Cardiac muscle cell (in vitro differentiated cells and primary cell): ENCODE data around the gene ZNF662. TPM values are rescaled to one million over a fixed set of nuclear protein-coding genes. Genes with fewer than 3 reads are reported as not detected.
A peak's percentile ranks its signal among the peaks of the same experiment; 100 is the strongest.

Experiments
- DNase-seq, 2 donors: peaks; one replicate each; pipeline versions ENCODE4 v3.0.0 to v3.0.0-alpha.2; 2010 to 2017; ENCODE audit warnings: low read depth in 1 of 2, low spot score in 1 of 2
- H3K27ac ChIP-seq: fragments of 200-600 bp; sonication (generic); 2 replicates; pipeline ENCODE4 v1.5.1; 2016
- H3K27me3 ChIP-seq: fragments of 200-600 bp; sonication (generic); 2 replicates; pipeline ENCODE4 v1.6.0; 2016; ENCODE audit warnings: control low read depth
- H3K36me3 ChIP-seq: fragments of 200-600 bp; sonication (generic); 2 replicates; pipeline ENCODE4 v1.5.1; 2016; ENCODE audit warnings: control low read depth
- H3K4me1 ChIP-seq: fragments of 200-600 bp; sonication (generic); 2 replicates; pipeline ENCODE4 v1.8.1; 2017; ENCODE audit warnings: low read depth, mild to moderate bottlenecking, mixed run types
- H3K4me3 ChIP-seq: fragments of 200-600 bp; sonication (generic); 2 replicates; pipeline ENCODE4 v1.5.1; 2016; ENCODE audit warnings: mild to moderate bottlenecking
- H3K9me3 ChIP-seq: fragments of 200-600 bp; sonication (generic); 2 replicates; pipeline ENCODE4 v1.5.1; 2017; ENCODE audit warnings: low read depth, mild to moderate bottlenecking, control low read depth
- polyA plus RNA-seq: library from polyadenylated mRNA; unstranded; fragments of >200 nt; fragmentation: Nextera tagmentation; extraction: Ambion mirVana; gene quantifications from 2 replicates; pipeline ENCODE4 v1.2.1, GENCODE V29; 2016
- total RNA-seq: library from RNA; depleted of rRNA; stranded (reverse); fragments of >200 nt; gene quantifications from 2 replicates; pipeline ENCODE4 v1.2.3, GENCODE V29; 2016
- TF ChIP-seq, protein P1 (sequence below): IDR thresholded peaks from 2 replicates; pipeline ENCODE4 v1.5.1; 2012; ENCODE audit warnings: low read depth, mild to moderate bottlenecking, low read length

ZNF662 gene
- total and polyA plus RNA-seq, 2 experiments from 2014 or later, result 0.04 to 0.21 TPM

DNA sequence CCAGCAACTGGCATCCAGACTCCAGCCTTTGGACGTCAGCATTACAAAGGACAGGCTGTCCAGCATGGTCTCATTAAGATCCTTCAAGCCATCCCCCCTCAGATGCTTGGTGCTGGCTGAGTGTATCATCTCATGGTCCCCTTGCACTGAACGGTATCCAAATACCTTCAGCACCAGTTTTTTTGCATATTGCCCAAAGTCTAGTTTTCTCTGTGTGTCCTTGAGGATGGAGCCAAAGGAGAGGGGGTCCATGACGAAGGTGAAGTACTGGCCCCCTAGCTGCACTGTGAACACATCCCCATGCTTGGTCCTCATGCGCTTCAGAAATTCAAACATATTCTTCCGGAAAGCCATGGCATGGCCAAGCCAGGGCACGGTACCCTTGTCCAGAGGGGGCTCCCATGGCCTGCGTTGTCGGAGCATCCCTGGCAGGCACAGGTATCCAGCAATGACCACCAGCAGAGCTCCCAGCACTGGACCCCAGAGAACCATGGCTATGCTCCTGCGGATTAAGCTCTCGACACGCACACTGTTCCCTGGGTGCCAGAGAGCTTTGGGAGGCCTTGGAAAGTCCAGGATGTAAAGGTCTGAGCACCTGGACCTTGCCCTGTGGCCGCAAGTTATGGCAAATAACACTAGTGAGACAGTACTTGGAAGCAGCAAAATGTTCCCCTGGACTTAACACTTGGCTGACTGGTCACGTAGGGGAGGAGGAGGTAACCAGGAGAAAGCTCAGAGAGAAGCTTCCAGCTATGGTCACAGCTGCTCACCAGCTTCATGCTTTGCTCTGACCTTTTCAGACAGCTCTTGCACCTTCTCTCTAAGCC is 30.4 kb upstream of the ZNF662 start, which contains the start of gene CYP8B1:
CYP8B1 (minus strand) TSS at position 555 of the 827 bp plus-strand sequence; CDS start at position 492, 63 bp downstream.
- H3K9me3 ChIP-seq, result no peaks in the 10 kb centered on the region
- no peaks in the 10 kb centered on the region for H3K36me3 ChIP-seq
- TF ChIP-seq, protein P1, sequence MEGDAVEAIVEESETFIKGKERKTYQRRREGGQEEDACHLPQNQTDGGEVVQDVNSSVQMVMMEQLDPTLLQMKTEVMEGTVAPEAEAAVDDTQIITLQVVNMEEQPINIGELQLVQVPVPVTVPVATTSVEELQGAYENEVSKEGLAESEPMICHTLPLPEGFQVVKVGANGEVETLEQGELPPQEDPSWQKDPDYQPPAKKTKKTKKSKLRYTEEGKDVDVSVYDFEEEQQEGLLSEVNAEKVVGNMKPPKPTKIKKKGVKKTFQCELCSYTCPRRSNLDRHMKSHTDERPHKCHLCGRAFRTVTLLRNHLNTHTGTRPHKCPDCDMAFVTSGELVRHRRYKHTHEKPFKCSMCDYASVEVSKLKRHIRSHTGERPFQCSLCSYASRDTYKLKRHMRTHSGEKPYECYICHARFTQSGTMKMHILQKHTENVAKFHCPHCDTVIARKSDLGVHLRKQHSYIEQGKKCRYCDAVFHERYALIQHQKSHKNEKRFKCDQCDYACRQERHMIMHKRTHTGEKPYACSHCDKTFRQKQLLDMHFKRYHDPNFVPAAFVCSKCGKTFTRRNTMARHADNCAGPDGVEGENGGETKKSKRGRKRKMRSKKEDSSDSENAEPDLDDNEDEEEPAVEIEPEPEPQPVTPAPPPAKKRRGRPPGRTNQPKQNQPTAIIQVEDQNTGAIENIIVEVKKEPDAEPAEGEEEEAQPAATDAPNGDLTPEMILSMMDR, result no peak
- no peak for DNase-seq
- H3K4me3 ChIP-seq, result no peak within 1 kb of the TSS
- H3K27me3 ChIP-seq, result peaks cover 2% of the 10 kb centered on the region
- H3K27ac ChIP-seq, result no peak within 1 kb of the TSS
- peaks cover 10% of the 10 kb centered on the region for H3K4me1 ChIP-seq

DNA sequence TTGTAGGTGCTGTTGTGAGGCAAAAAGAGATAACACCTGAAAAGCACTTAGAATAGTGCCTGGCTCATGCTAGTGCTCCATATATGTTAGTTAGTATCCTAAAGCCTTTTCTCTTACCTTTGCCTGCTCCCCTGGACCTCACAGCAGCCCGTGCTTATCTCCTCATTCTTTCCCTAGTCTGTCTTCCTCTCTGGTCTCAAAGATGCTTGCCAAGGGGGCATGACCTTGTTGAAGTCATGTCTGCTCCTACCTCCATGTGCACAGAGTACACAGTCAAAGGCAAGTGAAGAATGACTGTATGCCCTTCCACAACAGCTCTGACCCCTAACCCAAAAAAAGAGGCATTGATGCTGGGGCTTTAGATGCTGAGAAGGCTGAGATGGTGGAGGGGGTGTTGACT is 29.5 kb upstream of the ZNF662 start:
- Histone ChIP-seq H3K27me3 (peaks cover 2% of the 10 kb centered on the region), H3K4me1 (peaks cover 10% of the 10 kb centered on the region), H3K27ac (no peak overlapping the region), H3K9me3 (no peaks in the 10 kb centered on the region), H3K4me3 (no peak overlapping the region), H3K36me3 (no peaks in the 10 kb centered on the region)
- no peak for DNase-seq
- TF ChIP-seq, protein P1, result no peak

DNA sequence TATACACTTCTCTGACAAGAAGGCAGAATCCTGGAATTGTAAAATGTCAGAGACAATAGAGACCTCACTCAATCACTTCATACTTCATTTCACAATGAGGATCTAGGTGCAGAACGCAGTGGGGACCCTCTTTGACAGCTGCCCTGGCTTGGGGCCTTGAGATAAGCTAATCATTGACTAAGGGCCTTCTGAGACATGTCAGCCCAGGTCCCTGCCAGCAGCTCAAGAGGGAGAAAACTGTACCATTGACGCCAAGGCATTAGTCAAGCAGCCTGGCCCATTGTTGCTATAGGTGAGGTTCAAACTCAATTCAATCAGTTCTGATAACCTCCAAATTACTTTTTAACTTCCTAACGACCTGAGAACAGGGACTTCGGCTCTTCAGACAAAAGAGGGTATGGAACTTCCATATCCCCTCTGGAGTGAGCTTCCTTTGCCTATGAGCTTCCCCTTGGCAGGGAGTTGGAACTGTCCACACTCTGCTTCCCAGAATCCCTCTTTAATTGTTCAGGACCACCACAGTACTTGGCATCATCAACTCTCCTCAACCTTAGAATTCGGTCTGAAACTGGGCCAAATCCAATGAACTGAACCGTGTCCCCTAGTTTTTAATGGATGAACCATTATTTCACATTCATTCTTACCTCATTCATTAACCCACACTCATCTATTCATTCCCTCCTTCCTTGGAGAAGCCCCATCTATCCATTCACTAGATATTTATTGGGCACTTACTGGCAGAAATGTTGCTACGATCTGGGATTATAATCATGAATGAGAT is 28.8 kb upstream of the ZNF662 start:
- Histone ChIP-seq H3K4me3 (no peak overlapping the region), H3K36me3 (no peaks in the 10 kb centered on the region), H3K4me1 (peaks cover 4% of the 10 kb centered on the region), H3K9me3 (no peaks in the 10 kb centered on the region), H3K27me3 (peaks cover 2% of the 10 kb centered on the region), H3K27ac (no peak overlapping the region)
- TF ChIP-seq, protein P1, result no peak
- no peak for DNase-seq

DNA sequence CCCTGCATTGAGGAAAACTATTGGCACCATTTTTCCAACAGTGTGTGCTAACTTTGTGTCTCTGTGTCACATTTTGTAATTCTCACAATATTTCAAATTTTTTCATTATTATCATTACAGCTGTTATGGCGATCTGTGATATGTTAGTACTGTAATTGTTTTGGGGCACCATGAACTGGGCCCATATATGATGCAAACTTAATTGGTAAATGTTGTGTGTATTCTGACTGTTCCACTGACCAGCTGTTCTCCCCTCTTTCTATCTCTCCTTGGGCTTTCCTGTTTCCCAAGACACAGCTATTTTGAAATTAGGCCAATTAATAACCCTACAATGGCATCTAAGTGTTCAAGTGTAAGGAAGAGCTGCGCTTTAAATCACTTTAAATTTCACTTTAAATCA is 28.1 kb upstream of the ZNF662 start:
- peak in 1 of 2 donors; percentile 9 for DNase-seq
- Histone ChIP-seq H3K27me3 (peaks cover 2% of the 10 kb centered on the region), H3K4me1 (no peaks in the 10 kb centered on the region), H3K4me3 (no peak overlapping the region), H3K9me3 (no peaks in the 10 kb centered on the region), H3K27ac (no peak overlapping the region), H3K36me3 (no peaks in the 10 kb centered on the region)
- TF ChIP-seq, protein P1, result no peak

DNA sequence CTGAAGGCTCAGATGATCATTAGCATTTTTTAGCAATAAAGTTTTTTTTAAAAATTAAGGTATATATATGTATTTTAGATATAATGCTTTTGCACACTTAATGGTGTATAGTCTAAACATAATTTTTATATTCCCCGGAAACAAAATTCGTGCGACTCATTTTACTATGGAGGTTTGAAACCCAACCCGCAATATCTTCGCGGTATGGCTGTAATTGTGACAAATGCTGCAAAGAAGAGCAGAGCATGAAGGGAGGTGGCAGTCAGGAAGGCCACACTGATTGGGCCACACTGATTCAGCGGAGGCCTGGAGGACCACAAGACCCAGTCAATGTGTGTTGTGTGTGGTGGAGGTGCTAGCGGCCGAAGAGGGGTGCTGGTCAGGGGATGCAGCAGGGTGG is 25.8 kb upstream of the ZNF662 start:
- Histone ChIP-seq H3K27me3 (peaks cover 2% of the 10 kb centered on the region), H3K27ac (no peak overlapping the region), H3K4me1 (no peaks in the 10 kb centered on the region), H3K4me3 (no peak overlapping the region), H3K36me3 (no peaks in the 10 kb centered on the region), H3K9me3 (no peaks in the 10 kb centered on the region)
- DNase-seq, result no peak
- TF ChIP-seq, protein P1, result no peak
